NCI-H345 treated with DMSO at 0.1 percent for 48 hours (cell line): ENCODE data around the gene ISL1.

ENCODE experiments used
- DNase-seq: peaks from one replicate; lab custom pipeline; 2025; ENCODE audit not compliant: unreplicated experiment; lab: John Stamatoyannopoulos, UW

The ISL1 gene

GRCh38 chr5:51383131-51384121 lies at the start of gene ISL1:
ISL1 (plus strand) TSS chr5:51383448; CDS start chr5:51383672, 224 bp downstream.
- DNase-seq: peak; percentile 92

- no peak for DNase-seq
Observed at GRCh38 chr5:51336878-51337277, 46.4 kb upstream of the ISL1 start.

- no peak for DNase-seq
Observed at GRCh38 chr5:51345106-51345505, 38.1 kb upstream of the ISL1 start.

- no peak for DNase-seq
Observed at GRCh38 chr5:51347157-51347556, 36.1 kb upstream of the ISL1 start.

- no peak for DNase-seq
Observed at GRCh38 chr5:51347704-51348103, 35.5 kb upstream of the ISL1 start.

- no peak for DNase-seq
Observed at GRCh38 chr5:51371052-51371451, 12.2 kb upstream of the ISL1 start.

- DNase-seq: no peak
Observed at GRCh38 chr5:51373880-51374523, 9.2 kb upstream of the ISL1 start.

- DNase-seq: no peak
Observed at GRCh38 chr5:51375084-51375483, 8.2 kb upstream of the ISL1 start.

- peak; percentile 51 for DNase-seq
Observed at GRCh38 chr5:51376509-51376908, 6.7 kb upstream of the ISL1 start.

GRCh38 chr5:51377151-51378060 lies 5.8 kb upstream of the ISL1 start:
- no peak for DNase-seq

GRCh38 chr5:51378061-51378409 lies 5.2 kb upstream of the ISL1 start:
- no peak for DNase-seq

GRCh38 chr5:51378448-51379330 lies 4.6 kb upstream of the ISL1 start:
- DNase-seq: no peak

- DNase-seq: no peak
Observed at GRCh38 chr5:51379331-51379700, 3.9 kb upstream of the ISL1 start.

GRCh38 chr5:51380603-51381207 lies 2.5 kb upstream of the ISL1 start:
- peak; percentile 20 for DNase-seq

- DNase-seq: peak; percentile 60
Observed at GRCh38 chr5:51381761-51382474, 1.3 kb upstream of the ISL1 start.

GRCh38 chr5:51382521-51383130 lies 622 bp upstream of the ISL1 start:
- peak; percentile 48 for DNase-seq

- no peak for DNase-seq
Observed at GRCh38 chr5:51384281-51384840, 1.1 kb downstream of the ISL1 start.

- no peak for DNase-seq
Observed at GRCh38 chr5:51385216-51385615, 2.0 kb downstream of the ISL1 start.
